ENCODE measurements around the gene ASB13.

GRCh38 chr10:5589011-5589660 lies 77.3 kb downstream of the ASB13 start:
- TF ChIP-seq CTCF (IDR thresholded peaks at IDR 0.05 in 2 of 3, conservative IDR thresholded peaks at IDR 0.05 in 1 of 3; ENCODE audit: control insufficient read depth in 2 of 3, extremely low read depth in 1 of 3, insufficient read depth in 1 of 3, low read depth in 3 of 3, low read length in 3 of 3), result no peak
- no peak for TF ChIP-seq NFXL1 (IDR thresholded peaks at IDR 0.05; ENCODE audit: borderline replicate concordance)
- TF ChIP-seq RAD21 (IDR thresholded peaks at IDR 0.05; ENCODE audit: insufficient read depth, low read depth, low read length), result no peak
- no peak for TF ChIP-seq POLR2A (IDR thresholded peaks at IDR 0.05; ENCODE audit: low read depth, low read length)
- TF ChIP-seq ZBTB4 (CRISPR knock-in tag; IDR thresholded peaks at IDR 0.05), result no peak
- no peak for TF ChIP-seq FOXM1 (IDR thresholded peaks at IDR 0.05; ENCODE audit: low read depth, low read length)
- no peak for TF ChIP-seq MYC (IDR thresholded peaks at IDR 0.05; ENCODE audit: insufficient read depth, insufficient read length, insufficient replicate concordance, low read length, severe bottlenecking)
- no peak for TF ChIP-seq BRCA1 (IDR thresholded peaks at IDR 0.05; ENCODE audit: low read depth, low read length)
- TF ChIP-seq HDAC2 (IDR thresholded peaks at IDR 0.05), result no peak
- no peak for TF ChIP-seq JUNB (IDR thresholded peaks at IDR 0.05)
- no peak for TF ChIP-seq NRF1 (conservative IDR thresholded peaks at IDR 0.05; ENCODE audit: low read depth, low read length)
- TF ChIP-seq MTA2 (IDR thresholded peaks at IDR 0.05; ENCODE audit: low read depth), result no peak
- TF ChIP-seq FOS (IDR thresholded peaks at IDR 0.05; ENCODE audit: borderline replicate concordance, extremely low read depth, insufficient read length), result no peak
